HG03196 (cell line): Measurements from ENCODE around the gene SREBF1.

Source experiments
- ATAC-seq: cut with Tn5 transposase; IDR thresholded peaks from one replicate; pipeline ENCODE4 v1.9.1; 2021; ENCODE audit not compliant: unreplicated experiment

SREBF1 gene

DNA sequence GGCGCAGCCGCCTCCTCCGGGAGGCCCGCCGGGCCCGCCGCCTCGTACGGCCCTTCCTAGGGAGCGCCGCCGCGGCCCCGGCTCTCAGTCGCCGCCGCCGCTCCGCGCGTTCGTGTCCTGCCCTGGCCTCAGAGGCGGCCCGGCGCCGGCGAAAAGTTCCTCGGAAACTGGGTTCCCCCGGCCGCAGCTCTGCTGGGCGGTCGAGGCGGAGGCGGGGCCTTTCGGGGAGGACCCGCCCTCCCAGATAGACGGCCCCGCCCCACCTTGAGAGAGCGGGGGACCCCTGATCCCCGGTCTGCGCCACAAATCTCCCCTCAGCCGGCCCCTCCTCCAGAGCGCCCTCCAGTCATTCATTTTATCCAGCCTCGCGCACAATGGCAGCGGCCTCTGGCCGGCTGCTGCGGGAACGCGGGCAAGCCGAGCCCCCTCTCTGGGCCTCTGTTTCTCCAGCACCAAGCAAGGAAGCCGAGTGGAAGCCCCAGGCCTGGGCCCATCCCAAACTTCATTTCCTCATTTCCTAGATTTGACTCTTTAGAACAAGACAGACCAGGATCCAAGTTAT is at the start of gene SREBF1:
Gene SREBF1 (minus strand): TSS at position 169 of the 562 bp plus-strand sequence. CDS start 169 bp downstream, outside the sequence.
- ATAC-seq: peak; percentile 15

DNA sequence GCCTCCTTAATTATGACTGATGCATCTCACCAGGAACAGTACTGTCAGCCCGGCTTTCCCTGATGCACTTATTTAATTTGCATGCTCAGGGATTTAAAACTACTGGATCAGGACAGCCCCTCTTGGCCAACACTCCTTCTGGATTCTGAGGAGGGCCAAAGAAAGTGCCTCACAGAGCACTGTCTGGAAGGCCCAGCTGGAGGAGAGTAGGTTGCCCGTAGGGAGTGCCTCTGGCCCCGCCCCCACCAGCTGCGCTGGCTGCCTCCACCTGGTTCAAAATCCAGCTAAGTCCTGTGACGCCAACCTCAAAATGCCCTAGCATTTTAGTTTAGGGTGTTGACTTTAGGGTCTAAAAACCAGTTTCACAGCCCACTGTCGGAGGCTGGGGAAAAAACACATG is 49.4 kb upstream of the SREBF1 start:
- ATAC-seq: no peak

DNA sequence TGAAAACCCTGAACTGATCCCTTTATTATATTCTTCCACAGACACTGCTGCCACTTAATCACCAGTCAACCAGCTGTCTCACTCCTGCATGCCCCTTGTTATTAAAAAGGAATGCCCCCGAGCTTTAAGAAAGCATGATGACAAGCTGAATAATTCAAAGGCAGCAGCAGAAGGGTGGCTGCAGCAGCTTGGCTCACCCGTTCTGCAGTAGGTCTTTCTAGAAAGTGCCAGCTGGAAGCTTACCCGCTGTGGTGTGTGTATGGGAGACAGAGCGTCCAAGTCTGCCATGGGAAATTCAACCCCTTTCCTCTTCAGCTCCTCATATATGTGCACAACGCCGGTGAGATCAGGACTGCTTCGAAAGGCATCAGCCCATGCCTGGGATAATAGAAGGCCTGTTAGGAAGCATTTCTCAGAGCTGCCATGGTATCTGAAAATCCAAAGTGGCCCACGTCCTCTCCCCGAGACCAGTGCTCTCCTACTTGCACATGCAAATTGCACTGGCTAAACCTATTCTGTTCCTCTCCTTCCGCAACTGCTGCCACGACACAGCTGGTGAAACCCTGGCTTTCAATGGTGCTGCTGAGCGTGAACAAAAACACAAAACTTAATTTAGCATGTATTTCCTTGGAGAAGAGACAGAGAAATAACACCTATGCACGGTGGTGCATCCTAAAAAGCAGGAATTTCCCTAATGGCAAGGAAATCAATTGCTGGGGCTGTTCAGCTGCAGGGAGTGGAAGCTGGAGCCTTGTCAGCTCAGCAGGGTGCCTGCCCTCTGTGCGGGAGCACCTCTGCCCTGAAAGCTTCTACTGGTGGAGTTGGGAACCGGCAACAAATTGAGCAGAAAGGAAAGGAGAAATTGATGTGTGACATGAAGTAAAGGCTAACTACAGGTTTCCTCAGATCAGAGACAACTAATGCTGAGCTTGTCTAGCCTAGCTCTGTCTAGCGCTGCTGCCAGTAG is 47.9 kb upstream of the SREBF1 start:
- no peak for ATAC-seq

DNA sequence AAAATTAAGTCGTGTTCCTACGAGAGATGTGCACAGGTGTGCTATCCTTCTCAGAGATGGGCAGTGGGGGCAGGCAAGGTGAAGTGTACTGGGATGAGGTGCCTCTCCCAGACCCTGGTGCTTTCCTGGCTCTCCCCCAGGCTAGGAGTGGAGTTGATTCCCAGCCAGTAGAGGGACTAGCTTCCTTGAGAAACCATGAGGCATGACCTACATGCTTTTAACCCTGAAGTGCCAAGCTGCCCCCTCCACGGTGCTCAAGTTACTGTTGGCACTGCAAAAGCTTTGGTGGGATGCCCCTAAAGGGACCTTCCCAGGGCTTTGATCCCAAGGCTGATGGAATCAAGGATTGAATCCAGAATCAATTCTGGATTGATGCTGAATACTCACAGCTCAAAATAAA is 47.0 kb upstream of the SREBF1 start:
- no peak for ATAC-seq

DNA sequence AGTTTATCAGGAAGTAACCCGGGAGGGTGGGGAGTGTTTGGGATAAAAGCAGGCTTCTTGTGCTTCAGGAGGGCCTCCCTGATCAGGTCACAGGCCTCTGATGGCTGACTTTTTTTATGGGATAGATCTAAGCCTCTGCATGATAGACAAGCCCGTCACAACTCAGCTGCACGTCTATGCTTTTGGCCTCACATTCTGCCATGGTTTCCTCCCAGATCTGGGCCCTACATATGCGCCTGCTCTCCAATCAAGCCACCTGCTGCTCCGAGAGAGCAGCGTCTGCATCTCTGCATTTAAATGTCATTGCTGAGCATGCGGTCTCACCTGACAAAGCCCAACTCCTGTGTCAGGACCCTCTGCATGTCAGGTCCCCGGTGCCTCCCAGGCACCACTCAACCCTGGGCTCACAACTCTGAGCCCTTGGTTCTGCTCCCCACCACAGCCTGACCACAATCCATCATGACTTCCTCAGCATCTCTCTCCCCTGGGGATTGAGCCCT is 45.3 kb upstream of the SREBF1 start:
- no peak for ATAC-seq

DNA sequence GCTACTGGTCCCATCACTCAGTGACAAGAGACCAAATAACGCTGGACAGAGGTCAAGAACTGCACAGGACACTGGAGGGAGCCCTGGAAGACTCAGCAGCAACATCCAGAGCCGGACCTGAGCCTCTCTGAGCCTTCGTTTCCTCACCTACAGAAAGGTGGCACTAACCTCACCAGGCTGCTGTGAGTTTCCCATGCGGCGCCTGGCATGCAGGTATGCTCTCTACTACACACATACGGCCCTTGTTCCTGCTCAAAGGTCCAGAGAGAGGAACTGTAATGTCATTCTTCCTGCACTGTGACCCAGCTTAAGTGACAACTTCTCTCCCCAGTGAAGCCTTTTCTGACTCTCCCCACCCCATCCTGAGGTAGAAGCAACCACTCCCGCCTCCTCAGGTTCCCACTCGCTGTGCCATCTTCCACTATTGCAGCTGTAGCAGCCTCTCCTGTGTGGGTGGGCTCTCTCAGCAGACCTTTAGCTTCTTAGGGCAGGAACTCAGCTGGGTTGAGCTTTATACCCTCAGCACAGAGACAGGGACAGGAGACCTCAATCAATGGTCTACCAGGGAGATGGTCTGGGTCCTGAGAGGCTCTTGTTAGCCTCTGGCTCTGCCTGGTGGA is 43.9 kb upstream of the SREBF1 start:
- ATAC-seq: no peak

DNA sequence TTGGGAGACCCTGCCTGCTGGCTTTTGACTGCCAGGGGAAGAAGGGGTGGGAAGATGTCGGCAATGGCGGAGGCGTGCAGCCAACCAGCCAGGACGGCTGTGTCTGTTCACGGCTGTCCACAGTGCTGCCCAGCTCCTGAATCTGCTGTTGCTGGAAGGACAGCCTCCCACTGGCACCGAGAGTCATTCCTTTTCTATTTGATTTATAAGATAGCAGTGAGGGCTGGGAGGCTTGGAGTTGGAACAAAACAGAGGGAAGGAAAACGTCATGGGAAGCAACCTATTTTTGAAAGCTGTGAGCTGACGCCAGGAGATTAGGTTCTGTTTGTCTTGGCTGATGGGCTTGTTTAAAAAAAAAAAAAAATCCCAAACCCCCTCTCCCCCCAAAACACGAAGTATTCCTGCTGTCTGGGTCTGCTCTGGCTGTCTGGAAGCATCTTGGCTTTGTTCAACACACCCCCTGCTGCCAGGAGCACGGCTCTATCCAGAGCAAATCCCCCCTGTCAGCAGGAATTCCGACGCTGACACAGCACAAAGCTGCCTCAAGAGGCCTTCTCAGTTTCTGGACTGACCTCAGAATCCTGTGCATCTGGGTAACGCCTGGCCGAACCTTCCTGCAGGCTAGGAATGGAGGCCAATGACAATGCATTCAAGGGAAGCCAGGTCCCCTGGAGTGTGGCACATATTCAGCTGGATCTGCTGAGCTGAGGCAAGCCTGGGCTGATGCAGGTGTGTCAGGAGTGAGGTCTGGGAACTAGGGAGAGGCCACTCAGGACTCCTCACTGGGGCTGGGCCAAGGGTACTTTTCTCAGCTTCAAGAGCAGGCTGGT is 41.0 kb upstream of the SREBF1 start:
- no peak for ATAC-seq

DNA sequence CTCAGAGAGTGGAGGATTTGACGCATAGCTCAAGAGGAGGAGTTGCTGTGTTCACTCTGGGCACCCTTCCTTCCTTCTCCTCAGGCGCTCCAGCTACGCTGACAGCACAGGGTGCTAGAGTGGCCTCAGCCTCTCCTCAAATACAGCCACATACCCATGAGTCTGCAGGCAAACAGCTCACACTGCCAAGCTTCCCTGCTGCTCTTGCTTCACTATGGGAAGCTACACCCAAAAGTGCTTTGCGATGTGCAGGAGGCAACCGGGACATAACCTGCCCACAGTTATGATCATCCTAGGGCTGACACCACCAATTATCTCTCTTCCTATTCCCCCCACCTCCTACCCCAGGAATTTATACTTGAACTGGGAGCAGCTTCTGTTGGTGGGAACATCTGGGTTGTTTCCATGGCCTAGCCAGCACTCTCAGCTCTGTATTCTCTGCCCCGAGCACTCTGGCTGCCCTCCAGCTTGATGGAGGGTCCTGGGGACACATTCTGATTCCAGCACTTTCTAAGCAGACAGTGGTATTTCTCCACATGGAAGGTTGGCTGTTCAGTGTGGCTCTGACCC is 40.3 kb upstream of the SREBF1 start:
- ATAC-seq: no peak

DNA sequence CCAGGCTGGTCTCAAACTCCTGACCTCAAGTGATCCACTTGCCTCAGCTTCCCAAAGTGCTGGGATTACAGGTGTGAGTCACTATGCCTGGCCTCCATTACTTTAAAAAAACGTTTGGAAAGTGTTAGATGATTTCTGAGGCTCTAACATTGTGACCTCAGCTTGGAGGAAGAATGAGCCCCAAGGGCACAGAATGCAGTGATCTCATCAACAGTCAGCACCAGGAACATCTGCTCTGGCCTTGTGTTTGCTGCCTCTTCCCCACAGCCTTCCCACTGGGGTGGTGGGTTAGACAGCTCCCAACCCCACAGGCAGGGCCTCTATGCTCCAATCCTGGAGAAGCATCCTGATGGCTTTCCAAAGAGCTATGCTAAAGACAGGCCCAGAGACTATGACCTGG is 37.7 kb upstream of the SREBF1 start:
- ATAC-seq: no peak

DNA sequence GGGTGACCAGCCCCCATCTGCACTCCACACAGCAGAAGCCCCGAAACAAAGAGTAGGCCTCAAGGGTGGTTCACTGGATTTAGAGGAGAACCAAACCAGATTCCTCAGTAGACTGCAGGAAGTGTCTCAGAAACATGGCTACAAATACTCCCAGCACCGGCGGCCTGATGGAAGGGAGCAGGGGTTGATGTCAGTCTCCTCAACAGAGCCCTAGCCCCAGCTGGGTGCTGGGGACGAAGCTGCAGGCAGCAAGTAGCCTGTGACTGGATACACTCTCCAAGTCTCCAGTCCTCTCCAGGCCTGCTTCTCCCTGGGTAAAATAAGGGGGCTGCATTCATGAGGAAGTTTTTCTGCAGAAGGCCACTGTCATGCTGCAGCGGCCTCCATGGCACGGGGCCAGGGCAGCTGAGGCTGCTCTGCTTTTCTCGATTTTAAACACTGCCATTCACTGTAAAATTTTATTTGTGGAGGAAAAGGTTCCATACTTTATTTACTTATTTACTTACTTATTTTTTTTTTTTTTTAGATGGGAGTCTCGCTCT is 36.7 kb upstream of the SREBF1 start:
- ATAC-seq: no peak

DNA sequence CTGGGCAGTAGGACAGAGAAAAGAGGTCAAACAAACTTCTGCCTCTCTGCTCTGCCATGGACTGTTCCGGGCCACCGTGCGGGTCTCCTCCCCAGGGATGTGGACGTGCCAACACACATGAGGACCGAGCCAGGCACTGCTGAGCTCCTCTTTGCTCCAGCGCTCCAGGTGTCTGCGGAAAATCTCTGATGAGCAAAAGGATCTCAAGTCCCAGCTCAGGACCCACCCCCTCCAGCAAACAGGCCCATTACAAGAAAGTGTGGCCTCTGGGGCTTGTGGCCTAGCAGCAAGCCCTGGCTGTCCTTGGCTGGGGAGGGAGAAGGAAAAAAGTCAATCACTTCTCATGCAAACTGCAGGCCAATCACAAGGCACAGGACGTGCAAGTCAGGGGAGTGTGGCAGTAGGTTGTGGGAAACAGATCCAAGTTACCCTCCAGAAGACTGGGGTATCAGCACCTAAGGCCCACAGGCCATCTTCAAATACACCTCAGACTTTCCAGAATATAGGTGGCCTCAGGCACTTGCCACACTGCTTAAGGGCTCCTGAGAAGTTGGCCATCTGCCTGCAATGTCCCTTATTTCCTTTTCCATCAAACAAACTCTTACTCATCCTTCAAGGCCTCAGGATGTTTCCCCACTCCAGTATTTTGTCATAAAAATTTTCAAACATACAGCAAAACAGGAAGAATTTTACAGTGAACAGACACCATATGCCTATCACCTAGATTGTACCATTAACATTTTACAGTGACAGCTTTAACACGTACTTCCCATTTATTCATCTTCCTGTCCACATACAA is 36.0 kb upstream of the SREBF1 start:
- no peak for ATAC-seq

DNA sequence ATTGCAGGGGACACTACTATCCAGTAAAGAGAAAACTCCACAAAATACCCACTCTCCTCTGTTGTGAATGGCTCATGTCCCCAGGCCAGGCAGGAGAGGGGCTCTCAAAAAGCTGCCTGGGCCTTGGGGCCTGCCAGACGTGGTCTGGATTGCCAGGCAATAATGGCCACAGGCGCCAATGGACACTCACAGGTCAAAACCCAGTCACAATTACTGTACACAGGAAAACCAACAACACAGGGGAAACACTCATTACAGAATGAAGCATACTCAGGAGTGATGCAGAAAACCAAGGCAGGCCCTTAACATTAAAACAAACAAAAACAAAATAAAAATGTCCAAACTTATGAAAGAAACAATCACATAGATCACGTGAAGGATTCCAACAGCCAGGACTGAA is 35.1 kb upstream of the SREBF1 start:
- ATAC-seq: no peak

DNA sequence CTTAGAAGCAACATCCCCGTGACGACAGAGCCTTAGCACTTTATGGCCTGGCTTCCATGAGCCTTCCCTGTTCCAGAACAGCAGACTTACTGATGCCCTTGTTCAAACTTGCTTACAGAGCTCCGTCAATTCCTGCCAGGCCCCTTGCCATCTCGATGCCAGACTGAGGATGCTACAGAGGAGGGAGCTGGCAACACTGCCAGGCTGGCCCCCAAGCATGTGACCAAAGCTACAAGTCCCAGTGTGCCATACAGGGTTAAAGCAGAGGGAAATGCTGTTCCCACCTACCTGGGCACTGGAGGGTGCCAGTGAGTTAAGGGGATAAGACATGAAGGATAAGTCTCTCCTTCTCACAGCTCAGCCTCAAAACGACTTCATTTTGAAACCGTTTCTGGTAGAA is 33.5 kb upstream of the SREBF1 start:
- ATAC-seq: no peak

DNA sequence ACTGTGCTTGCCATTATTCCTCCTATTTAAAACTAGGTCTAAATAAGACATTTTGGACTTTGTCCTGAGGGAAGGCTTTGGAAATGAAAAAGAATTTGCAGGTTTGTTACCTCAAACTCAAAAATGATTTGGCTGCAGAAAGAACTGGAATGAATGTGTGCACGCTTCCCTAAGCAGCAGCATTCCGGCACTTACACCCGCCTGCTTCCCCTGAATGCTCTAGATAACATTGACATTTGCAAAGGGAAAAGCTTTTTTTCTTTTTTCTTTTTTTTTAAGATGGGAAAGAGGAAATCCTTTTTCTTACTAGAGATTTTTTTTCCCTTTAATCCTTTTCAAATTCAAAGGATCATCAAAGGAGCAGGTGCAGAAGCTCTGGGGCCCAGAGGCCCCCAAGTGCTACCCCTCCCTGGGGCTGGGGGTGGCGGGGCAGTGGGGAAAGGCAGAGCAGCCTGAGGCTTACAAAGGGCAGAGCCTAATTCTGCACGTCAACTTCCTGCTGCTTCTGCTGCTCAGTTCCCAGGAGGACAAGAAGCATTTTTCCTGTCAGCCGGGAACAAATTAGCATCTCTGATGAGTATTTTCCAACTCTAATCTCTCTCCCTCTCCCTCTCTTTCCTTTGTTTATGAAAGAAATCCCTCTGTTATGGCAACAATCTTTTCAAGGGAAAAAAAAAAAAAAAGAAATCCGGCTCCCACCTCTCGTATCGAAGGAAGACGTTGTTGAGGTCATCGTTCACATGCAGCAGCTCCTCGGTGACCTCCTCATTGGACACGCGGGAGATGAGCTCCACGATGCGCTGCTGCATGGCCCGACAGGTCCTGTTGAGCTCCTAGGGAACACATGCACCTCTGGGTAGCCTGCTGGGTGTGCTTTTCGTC is 32.1 kb upstream of the SREBF1 start:
- ATAC-seq: no peak

DNA sequence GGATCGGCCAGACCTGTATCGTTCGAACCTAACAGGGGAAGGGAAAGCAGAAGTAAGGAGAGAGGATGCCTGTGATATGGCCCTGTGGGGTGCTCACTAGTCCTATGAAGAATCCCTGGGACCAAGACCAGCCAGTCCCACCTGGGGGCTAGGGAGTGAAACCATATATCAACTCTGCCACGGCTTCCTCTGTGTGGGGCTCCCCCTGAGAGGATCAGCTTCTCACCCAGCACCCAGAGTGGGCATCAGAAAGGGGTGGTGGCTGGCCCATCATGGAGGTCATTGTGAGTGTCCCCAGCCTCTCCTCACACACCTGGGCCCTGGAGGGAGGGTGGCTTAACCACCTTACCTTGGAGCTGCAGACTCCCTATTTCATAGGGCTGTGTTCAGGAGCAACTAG is 30.1 kb upstream of the SREBF1 start:
- ATAC-seq: no peak

DNA sequence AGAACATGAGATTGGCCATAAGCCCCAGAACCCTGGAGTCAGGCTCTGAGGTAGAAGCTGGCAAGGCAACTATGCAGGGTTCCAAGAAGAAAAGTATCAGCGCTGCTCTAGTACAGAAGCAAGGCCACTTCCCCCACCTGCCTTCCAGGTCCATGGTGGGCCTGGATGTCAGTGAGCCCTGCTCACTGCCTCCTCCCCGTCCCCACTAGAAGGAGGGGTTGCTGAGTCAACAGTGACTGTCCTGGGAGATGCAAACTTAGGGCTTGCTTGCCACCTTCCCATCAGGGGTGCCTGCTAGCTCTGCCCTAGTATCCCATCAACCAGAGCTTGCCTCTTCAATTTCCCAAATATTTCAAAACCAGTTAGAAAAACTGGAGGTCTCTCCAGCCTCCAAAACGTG is 29.6 kb upstream of the SREBF1 start:
- ATAC-seq: no peak

DNA sequence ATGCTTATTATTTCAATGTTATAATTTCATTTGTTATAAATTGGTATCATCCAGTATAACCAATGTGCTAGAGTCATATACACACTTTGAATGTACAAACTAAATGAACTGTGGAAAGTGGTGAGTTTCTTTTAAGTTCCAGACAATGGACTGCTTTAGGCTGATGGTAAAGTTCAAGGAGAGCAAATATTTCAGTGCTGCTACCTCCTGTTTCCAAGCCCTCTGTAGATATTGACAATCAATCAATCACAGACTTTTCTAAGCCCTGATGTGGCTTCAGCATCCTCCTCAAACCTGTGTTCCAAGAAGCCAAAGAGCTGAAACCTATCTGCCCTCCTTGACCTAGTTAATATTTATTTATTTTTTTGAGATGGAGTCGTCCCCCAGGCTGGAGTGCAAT is 28.2 kb upstream of the SREBF1 start:
- ATAC-seq: no peak

DNA sequence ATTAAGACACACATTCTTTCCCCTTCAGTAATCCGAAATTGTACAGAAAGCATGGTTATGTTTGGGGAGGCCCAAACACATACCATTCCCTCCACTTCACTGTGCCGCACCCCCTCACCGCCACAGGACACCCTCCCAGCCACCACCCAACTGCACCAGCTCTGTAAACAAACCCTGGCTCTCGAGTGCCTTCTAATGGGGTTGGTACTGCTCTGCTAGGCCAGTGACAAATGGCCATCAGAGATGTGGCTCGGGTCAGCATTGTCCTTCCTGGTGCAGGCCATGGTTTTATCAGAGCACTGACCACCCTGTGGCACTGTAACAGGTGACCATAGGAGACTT is 24.0 kb upstream of the SREBF1 start:
- ATAC-seq: no peak
